Liver (tissue), 9 donors: ENCODE measurements around the gene RAPGEF6. TPM values are rescaled to one million over a fixed set of nuclear protein-coding genes. Genes with fewer than 3 reads are reported as not detected.

Experiments
- DNase-seq: peaks from one replicate; pipeline ENCODE4 v3.0.0-alpha.2; 2017; ENCODE audit warnings: low spot score
- H3K27ac ChIP-seq, 2 donors: one replicate each; pipeline ENCODE4 v1.7.0; 2013; ENCODE audit warnings: inconsistent platforms in 2 of 2, low read length in 2 of 2, control low read depth in 1 of 2, low read depth in 1 of 2, mild to moderate bottlenecking in 1 of 2
- H3K27me3 ChIP-seq, 4 donors: one replicate each; pipeline versions ENCODE4 v1.6.1 to v1.7.0; 2013; ENCODE audit warnings: low read length in 3 of 4, inconsistent platforms in 1 of 4, mild to moderate bottlenecking in 1 of 4, moderate library complexity in 1 of 4; ENCODE audit not compliant: control insufficient read depth in 4 of 4, insufficient read depth in 4 of 4
- H3K36me3 ChIP-seq, 4 donors: one replicate each; pipeline versions ENCODE4 v1.6.1 to v1.7.0; 2013; ENCODE audit warnings: low read length in 3 of 4, mild to moderate bottlenecking in 3 of 4, low read depth in 1 of 4, moderate library complexity in 1 of 4; ENCODE audit not compliant: control insufficient read depth in 4 of 4, insufficient read depth in 3 of 4
- H3K4me1 ChIP-seq, 4 donors: one replicate each; pipeline versions ENCODE4 v1.6.1 to v1.7.0; 2013; ENCODE audit warnings: low read length in 3 of 4, mild to moderate bottlenecking in 3 of 4, moderate library complexity in 1 of 4; ENCODE audit not compliant: control insufficient read depth in 4 of 4, insufficient read depth in 4 of 4
- H3K4me3 ChIP-seq, 3 donors: one replicate each; pipeline versions ENCODE4 v1.6.1 to v1.7.0; 2013; ENCODE audit warnings: low read length in 3 of 3, control low read depth in 1 of 3, low read depth in 1 of 3, mild to moderate bottlenecking in 1 of 3
- H3K9ac ChIP-seq, 2 donors: one replicate each; pipeline ENCODE4 v1.7.0; 2013; ENCODE audit warnings: low read length in 2 of 2, mild to moderate bottlenecking in 2 of 2, moderate library complexity in 2 of 2, control low read depth in 1 of 2, low read depth in 1 of 2
- H3K9me3 ChIP-seq, 4 donors: one replicate each; pipeline versions ENCODE4 v1.6.1 to v1.7.0; 2013; ENCODE audit warnings: low read length in 3 of 4; ENCODE audit not compliant: control insufficient read depth in 4 of 4
- EGR1 ChIP-seq, 2 donors: IDR thresholded peaks; 2 replicates each; pipeline ENCODE4 v1.6.1; 2016 to 2018; ENCODE audit warnings: antibody characterized with exemption in 2 of 2, low read depth in 2 of 2
- FOXA1 ChIP-seq: IDR thresholded peaks from 2 replicates; pipeline ENCODE4 v1.6.1; 2016; ENCODE audit warnings: antibody characterized with exemption
- FOXA2 ChIP-seq: IDR thresholded peaks from 2 replicates; pipeline ENCODE4 v1.6.1; 2016; ENCODE audit warnings: antibody characterized with exemption
- GABPA ChIP-seq, 2 donors: IDR thresholded peaks in 1 of 2; conservative IDR thresholded peaks in 1 of 2; 2 replicates each; pipeline ENCODE4 v1.6.1; 2016; ENCODE audit warnings: antibody characterized with exemption in 2 of 2, mild to moderate bottlenecking in 1 of 2, moderate library complexity in 1 of 2
- HNF4A ChIP-seq, 2 donors: conservative IDR thresholded peaks; 2 replicates each; pipeline ENCODE4 v1.6.1; 2016; ENCODE audit warnings: antibody characterized with exemption in 2 of 2, mild to moderate bottlenecking in 2 of 2
- HNF4G ChIP-seq: IDR thresholded peaks from 2 replicates; pipeline ENCODE4 v1.6.1; 2016; ENCODE audit warnings: antibody characterized with exemption
- JUND ChIP-seq, 2 donors: IDR thresholded peaks; 2 replicates each; pipeline ENCODE4 v1.6.1; 2016; ENCODE audit warnings: antibody characterized with exemption in 2 of 2
- MAX ChIP-seq: IDR thresholded peaks from 2 replicates; pipeline ENCODE4 v1.6.1; 2016; ENCODE audit warnings: antibody characterized with exemption
- NR2F2 ChIP-seq: IDR thresholded peaks from 2 replicates; pipeline ENCODE4 v1.6.1; 2016; ENCODE audit warnings: antibody characterized with exemption
- RAD21 ChIP-seq, 2 donors: IDR thresholded peaks; 2 replicates each; pipeline ENCODE4 v1.6.1; 2016; ENCODE audit warnings: antibody characterized with exemption in 2 of 2, mild to moderate bottlenecking in 2 of 2
- REST ChIP-seq: IDR thresholded peaks from 2 replicates; pipeline ENCODE4 v1.6.1; 2016; ENCODE audit warnings: antibody characterized with exemption, mild to moderate bottlenecking
- RXRA ChIP-seq, 2 donors: IDR thresholded peaks; 2 replicates each; pipeline ENCODE4 v1.6.1; 2017 to 2018; ENCODE audit warnings: antibody characterized with exemption in 2 of 2, mild to moderate bottlenecking in 1 of 2
- SP1 ChIP-seq: IDR thresholded peaks from 2 replicates; pipeline ENCODE4 v1.6.1; 2018; ENCODE audit warnings: antibody characterized with exemption, mild to moderate bottlenecking
- TAF1 ChIP-seq: conservative IDR thresholded peaks from 2 replicates; pipeline ENCODE4 v1.6.1; 2016; ENCODE audit warnings: antibody characterized with exemption, mild to moderate bottlenecking
- WGBS: extraction: QIAGEN DNeasy Blood & Tissue Kit; methylation state at CpG from one replicate; pipeline ENCODE4 v1.1.7; 2013; 5-methylcytosine and 5-hydroxymethylcytosine counted together
- polyA plus RNA-seq, 2 donors: library from polyadenylated mRNA; stranded (reverse) in 1 of 2; unstranded in 1 of 2; fragments of 200-250 nt in 1 of 2; fragments of >200 nt in 1 of 2; fragmentation: Nextera tagmentation in 1 of 2; extraction: Ambion mirVana in 1 of 2; gene quantifications; one replicate each; pipeline versions ENCODE4 v1.2.1 to v1.2.3, GENCODE V29; 2013 to 2015
- total RNA-seq, 2 donors: library from RNA; depleted of rRNA; stranded (reverse); fragments of >200 nt; gene quantifications; one replicate each; pipeline ENCODE4 v1.2.3, GENCODE V29; 2014
- TF ChIP-seq, protein P1 (sequence below): IDR thresholded peaks from 2 replicates; pipeline ENCODE4 v1.6.1; 2016; ENCODE audit warnings: antibody characterized with exemption
- TF ChIP-seq, protein P2 (sequence below): fragments of 150-350 bp; IDR thresholded peaks from 2 replicates; pipeline ENCODE4 v1.5.1; 2017; ENCODE audit warnings: improper control_type of control experiment, low read depth, low read length; ENCODE audit not compliant: missing input control
- TF ChIP-seq, protein P3 (sequence below): IDR thresholded peaks from 2 replicates; pipeline ENCODE4 v1.6.1; 2016; ENCODE audit warnings: antibody characterized with exemption
- donor health status: healthy.
- donor health status: healthy.
- donor health status: healthy.
- donor health status: healthy.
- donor health status: healthy.

Gene RAPGEF6
- total and polyA plus RNA-seq, 4 donors = 1.7 to 16.1 (median 8.6) TPM

- Histone ChIP-seq H3K27me3 (no peaks in the 10 kb centered on the region), H3K9me3 (no peaks in the 10 kb centered on the region), H3K36me3 (peaks cover 0 to 6% (median 2%) of the 10 kb centered on the region in 4 donors), H3K4me1 (no peaks in the 10 kb centered on the region), H3K4me3 (no peak overlapping the region), H3K27ac (no peak overlapping the region), H3K9ac (no peak overlapping the region)
- TF ChIP-seq, protein P1, sequence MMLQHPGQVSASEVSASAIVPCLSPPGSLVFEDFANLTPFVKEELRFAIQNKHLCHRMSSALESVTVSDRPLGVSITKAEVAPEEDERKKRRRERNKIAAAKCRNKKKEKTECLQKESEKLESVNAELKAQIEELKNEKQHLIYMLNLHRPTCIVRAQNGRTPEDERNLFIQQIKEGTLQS = no peak
- no peak for DNase-seq
- 97% methylated on average over 1 of the region's 1 CpG for WGBS
Measured at GRCh38 chr5:131460133-131460532, 174.9 kb downstream of the RAPGEF6 start.

GRCh38 chr5:131459216-131459615 lies 175.8 kb downstream of the RAPGEF6 start:
- Histone ChIP-seq H3K4me3 (no peak overlapping the region), H3K27ac (no peak overlapping the region), H3K9me3 (no peaks in the 10 kb centered on the region), H3K4me1 (no peaks in the 10 kb centered on the region), H3K9ac (no peak overlapping the region), H3K27me3 (no peaks in the 10 kb centered on the region), H3K36me3 (peaks cover 0 to 6% (median 2%) of the 10 kb centered on the region in 4 donors)
- DNase-seq = no peak
- TF ChIP-seq HNF4G (no peak), EGR1 (IDR thresholded peaks at IDR 0.05; ENCODE audit: low read depth in 2 of 2) (no peak), FOXA2 (no peak), TAF1 (no peak), RXRA (IDR thresholded peaks at IDR 0.05) (no peak), MAX (no peak), GABPA (IDR thresholded peaks at IDR 0.05 in 1 of 2, conservative IDR thresholded peaks at IDR 0.05 in 1 of 2) (no peak), SP1 (no peak), RAD21 (IDR thresholded peaks at IDR 0.05) (no peak), NR2F2 (no peak)

GRCh38 chr5:131457193-131457592 lies 177.8 kb downstream of the RAPGEF6 start:
- peaks cover 0 to 6% (median 2%) of the 10 kb centered on the region in 4 donors for H3K36me3 ChIP-seq
- no peaks in the 10 kb centered on the region for H3K9me3 ChIP-seq
- H3K27me3 ChIP-seq = no peaks in the 10 kb centered on the region
- H3K9ac ChIP-seq = no peak overlapping the region
- no peak for DNase-seq
- H3K4me3 ChIP-seq = no peak overlapping the region
- no peaks in the 10 kb centered on the region for H3K4me1 ChIP-seq
- H3K27ac ChIP-seq = no peak overlapping the region
- TF ChIP-seq SP1 (no peak), GABPA (IDR thresholded peaks at IDR 0.05 in 1 of 2, conservative IDR thresholded peaks at IDR 0.05 in 1 of 2) (no peak), MAX (no peak), FOXA1 (no peak), TAF1 (no peak), JUND (IDR thresholded peaks at IDR 0.05) (no peak), RXRA (IDR thresholded peaks at IDR 0.05) (no peak), REST (no peak), FOXA2 (no peak), NR2F2 (no peak), HNF4G (no peak), HNF4A (conservative IDR thresholded peaks at IDR 0.05) (no peak)
- TF ChIP-seq, protein P2, sequence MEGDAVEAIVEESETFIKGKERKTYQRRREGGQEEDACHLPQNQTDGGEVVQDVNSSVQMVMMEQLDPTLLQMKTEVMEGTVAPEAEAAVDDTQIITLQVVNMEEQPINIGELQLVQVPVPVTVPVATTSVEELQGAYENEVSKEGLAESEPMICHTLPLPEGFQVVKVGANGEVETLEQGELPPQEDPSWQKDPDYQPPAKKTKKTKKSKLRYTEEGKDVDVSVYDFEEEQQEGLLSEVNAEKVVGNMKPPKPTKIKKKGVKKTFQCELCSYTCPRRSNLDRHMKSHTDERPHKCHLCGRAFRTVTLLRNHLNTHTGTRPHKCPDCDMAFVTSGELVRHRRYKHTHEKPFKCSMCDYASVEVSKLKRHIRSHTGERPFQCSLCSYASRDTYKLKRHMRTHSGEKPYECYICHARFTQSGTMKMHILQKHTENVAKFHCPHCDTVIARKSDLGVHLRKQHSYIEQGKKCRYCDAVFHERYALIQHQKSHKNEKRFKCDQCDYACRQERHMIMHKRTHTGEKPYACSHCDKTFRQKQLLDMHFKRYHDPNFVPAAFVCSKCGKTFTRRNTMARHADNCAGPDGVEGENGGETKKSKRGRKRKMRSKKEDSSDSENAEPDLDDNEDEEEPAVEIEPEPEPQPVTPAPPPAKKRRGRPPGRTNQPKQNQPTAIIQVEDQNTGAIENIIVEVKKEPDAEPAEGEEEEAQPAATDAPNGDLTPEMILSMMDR = no peak
- TF ChIP-seq, protein P3, sequence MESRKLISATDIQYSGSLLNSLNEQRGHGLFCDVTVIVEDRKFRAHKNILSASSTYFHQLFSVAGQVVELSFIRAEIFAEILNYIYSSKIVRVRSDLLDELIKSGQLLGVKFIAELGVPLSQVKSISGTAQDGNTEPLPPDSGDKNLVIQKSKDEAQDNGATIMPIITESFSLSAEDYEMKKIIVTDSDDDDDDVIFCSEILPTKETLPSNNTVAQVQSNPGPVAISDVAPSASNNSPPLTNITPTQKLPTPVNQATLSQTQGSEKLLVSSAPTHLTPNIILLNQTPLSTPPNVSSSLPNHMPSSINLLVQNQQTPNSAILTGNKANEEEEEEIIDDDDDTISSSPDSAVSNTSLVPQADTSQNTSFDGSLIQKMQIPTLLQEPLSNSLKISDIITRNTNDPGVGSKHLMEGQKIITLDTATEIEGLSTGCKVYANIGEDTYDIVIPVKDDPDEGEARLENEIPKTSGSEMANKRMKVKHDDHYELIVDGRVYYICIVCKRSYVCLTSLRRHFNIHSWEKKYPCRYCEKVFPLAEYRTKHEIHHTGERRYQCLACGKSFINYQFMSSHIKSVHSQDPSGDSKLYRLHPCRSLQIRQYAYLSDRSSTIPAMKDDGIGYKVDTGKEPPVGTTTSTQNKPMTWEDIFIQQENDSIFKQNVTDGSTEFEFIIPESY = no peak
- 100% methylated on average over 1 of the region's 1 CpG for WGBS
